ENCODE measurements around the gene AZI2.

Gene AZI2

GRCh38 chr3:28301688-28302087 lies 46.9 kb downstream of the AZI2 start:
- DNase-seq = no peak

DNA sequence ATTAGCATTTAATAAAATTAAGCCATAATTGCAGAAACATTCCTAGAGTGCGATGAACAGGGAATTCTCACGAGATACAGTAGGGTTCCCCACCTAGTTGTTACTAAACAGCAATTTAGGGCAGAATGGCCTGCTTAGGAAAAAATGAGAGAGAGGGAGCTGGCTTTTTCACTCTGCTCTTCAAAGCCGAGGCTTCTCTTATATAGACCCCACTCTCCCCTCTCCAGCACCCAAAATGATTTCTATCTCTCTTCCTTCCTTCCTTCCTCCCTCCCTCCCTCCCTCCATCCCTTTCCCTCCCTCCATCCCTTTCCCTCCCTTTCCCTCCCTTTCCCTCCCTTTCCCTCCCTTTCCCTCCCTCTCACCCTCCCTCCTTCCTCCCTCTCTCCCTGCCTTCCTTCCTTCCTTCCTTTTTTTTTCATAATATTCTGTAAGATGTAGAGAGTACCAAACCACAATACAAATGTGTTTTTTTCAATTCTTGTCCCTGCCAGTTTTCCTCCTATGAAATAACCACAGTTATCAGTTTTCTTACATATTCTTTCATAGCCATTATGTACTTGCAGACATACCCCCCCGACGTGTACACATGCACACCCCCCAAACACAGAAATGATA lies 48.2 kb downstream of the AZI2 start:
- no peak for DNase-seq

- no peak for DNase-seq
Observed at GRCh38 chr3:28299705-28300104, 48.9 kb downstream of the AZI2 start.

DNA sequence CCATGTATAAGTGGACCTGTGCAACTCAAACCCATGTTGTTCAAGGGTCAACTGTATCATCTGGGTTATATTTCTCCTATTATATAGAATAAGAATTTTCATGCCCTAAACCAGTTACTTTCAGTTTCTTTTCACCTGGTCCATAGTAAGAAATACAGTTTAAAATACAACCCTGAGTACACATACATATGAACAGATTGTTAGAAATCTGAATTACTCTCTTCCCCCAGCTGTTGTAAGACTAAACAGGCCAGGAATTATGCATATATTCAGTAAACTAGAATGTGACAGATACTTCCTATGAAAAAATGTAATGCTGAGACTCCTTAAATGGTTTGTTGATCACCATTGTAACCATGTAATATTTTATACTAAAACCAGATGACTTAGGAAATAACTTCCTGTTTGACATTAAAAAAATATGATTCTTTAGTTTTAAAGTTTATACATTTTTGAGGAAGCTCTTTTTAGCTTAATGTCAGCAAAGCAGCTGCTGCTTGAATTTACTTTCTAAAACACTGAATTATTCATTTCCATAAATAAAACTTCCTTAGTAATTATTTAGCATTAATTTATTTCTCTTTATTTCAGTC lies 52.6 kb downstream of the AZI2 start:
- no peak for DNase-seq

- DNase-seq = no peak
Observed at GRCh38 chr3:28294667-28295413, 53.8 kb downstream of the AZI2 start.

DNA sequence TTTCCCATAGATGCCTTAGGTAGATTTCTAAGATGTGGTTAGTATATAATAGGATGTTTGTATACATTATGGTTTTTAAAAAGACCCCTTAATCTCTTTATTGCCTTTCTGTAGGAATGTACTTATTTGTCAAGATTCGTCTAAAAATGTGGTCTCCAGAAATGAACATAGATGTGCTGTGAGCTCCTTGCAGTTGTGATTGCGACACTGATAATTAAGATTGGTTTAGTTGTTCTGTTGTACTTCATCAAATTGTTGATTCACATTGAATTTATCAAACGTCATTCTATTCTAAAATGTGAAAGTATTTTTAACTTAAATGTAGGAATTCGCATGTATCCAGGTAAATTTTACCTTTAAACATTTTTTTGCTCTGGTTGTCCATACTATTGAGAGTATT lies 56.0 kb downstream of the AZI2 start:
- no peak for DNase-seq

GRCh38 chr3:28291577-28291976 lies 57.0 kb downstream of the AZI2 start:
- no peak for DNase-seq

DNA sequence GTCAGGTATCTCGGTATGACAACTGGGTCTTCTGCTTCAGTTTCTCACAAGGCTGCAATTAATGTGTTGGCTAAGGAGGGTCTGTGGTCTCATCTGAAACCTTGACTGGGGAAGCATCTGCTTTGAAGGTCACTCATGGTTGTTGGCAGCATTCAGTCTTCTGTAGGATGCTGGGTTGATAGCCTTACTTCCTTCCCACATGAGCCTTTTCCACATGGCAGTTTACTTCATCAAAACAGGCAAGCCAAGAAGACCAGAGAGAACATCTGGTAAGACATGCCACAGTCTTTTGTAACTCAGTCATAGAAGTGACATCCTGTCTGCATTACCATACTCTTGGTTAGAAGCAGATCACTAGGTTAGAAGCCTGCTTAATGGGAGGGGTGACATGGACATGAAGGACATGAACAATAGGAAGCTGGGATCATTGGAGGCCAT lies 57.7 kb downstream of the AZI2 start:
- no peak for DNase-seq

DNA sequence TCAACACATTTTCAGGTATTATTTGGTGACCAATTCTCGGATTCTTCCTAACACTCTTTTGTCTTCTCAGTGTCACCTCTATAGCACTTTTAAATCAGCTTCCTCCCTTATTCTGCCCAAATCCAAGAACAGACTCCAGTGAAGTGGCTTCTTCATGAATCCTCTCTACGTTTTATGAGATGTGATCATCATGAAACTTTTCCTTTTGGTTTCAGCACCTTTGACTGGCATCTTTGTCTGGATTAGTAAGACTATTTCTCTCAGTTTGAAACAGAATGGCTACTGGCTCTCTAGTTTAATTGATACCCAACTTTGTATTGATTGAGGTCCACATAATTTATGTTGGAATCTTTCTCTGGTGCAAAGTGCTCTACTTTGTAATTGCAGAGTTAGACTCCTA lies 61.6 kb downstream of the AZI2 start:
- DNase-seq = no peak

GRCh38 chr3:28286595-28286994 lies 62.0 kb downstream of the AZI2 start:
- DNase-seq = no peak

DNA sequence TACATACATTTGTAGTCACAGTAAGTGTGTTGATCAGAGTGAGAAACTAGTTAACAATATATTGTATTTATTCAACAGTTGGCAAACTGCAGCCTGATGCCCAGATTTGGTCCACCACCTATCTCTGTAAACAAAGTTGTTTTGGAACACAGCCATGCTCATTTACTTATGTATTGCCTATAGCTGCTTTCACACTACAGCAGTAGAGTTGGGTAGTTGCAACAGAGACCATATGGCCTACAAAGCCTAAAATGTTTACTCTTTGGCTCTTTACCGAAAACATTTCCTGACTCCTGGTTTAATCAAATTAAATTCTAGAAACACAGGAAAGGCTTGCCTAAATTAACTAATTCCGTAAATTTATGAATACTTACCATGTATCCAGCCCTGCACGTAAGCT lies 67.8 kb downstream of the AZI2 start:
- DNase-seq = no peak

- no peak for DNase-seq
Observed at GRCh38 chr3:28279770-28280169, 68.9 kb downstream of the AZI2 start.

DNA sequence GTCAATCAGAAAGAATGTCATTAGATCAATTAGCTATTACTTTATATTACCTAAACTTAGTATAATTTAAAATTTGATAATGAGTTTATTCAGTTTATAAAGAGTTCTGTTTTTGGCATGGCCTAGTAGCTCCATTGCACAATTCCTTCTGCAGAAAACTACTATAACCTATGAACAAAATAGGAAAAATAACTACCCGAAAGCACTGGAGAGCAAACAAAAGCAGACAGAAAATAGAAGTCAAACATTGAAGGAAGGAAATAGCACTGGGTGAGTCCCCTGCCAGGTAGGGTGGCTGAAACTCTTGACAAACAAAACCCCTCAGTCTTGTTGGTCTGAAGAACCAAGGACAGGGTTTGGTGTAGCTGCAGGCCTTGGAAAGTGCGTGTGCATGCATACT lies 69.7 kb downstream of the AZI2 start:
- DNase-seq = no peak

DNA sequence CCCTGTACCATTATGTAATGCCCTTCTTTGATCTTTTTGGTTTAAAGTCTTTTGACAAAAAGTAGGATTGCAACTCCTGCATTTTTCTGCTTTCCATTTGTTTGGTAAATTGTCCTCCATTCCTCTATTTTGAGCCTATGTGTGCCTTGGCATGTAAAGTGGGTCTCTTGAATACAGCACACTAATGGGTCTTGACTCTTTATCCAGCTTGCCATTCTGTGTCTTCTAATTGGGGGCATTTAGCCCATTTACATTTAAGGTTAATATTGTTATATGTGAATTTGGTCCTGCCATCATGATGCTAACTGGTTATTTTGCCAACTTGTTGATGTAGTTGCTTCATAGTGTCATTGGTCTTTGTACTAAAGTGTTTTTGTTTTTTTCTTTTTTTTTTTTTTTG lies 74.8 kb downstream of the AZI2 start:
- no peak for DNase-seq
